ENCODE results near the gene DNASE1L1. TPM values are rescaled to one million over a fixed set of nuclear protein-coding genes. Genes with fewer than 3 reads are reported as not detected.

The DNASE1L1 gene
- total RNA-seq, 1 donor from 2014 or later: 16.6 TPM

GRCh38 chrX:154367474-154368308 is 41.4 kb downstream of the DNASE1L1 start:
- Histone ChIP-seq H3K36me3 (ENCODE audit: control insufficient read depth, insufficient read depth, low read length) (peaks cover 5% of the 10 kb centered on the region), H3K27me3 (ENCODE audit: control insufficient read depth, insufficient read depth, low read length) (no peaks in the 10 kb centered on the region), H3K4me3 (ENCODE audit: low read depth, low read length) (no peak overlapping the region)
- no peak for DNase-seq (ENCODE audit: low read depth)
- TF ChIP-seq CTCF (IDR thresholded peaks at IDR 0.05; ENCODE audit: insufficient read depth, low read length, poor library complexity, severe bottlenecking): no peak

DNA sequence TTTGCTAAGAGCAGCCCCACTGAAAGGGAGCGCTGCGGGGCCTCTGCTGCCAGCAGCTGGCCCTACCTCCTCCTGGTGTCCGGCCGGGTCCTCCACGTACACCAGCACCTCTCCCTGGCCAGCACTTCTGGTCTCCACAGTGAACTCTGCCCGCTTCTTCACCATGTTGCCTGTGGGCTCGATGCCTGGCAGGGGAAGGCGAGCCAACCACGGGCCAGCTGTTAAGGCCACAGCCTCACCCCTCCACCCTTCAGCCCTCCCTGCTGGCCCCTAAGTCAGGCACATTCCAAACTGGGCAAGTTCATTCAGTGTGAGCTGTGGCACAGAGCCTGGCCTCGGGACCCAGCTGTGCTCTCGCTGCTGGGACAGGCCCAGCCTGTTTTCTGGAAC is 42.4 kb downstream of the DNASE1L1 start:
- H3K27me3 ChIP-seq (ENCODE audit: control insufficient read depth, insufficient read depth, low read length): no peaks in the 10 kb centered on the region
- H3K4me3 ChIP-seq (ENCODE audit: low read depth, low read length): no peak overlapping the region
- no peak for DNase-seq (ENCODE audit: low read depth)
- TF ChIP-seq CTCF (IDR thresholded peaks at IDR 0.05; ENCODE audit: insufficient read depth, low read length, poor library complexity, severe bottlenecking): no peak
- H3K36me3 ChIP-seq (ENCODE audit: control insufficient read depth, insufficient read depth, low read length): peaks cover 5% of the 10 kb centered on the region

DNA sequence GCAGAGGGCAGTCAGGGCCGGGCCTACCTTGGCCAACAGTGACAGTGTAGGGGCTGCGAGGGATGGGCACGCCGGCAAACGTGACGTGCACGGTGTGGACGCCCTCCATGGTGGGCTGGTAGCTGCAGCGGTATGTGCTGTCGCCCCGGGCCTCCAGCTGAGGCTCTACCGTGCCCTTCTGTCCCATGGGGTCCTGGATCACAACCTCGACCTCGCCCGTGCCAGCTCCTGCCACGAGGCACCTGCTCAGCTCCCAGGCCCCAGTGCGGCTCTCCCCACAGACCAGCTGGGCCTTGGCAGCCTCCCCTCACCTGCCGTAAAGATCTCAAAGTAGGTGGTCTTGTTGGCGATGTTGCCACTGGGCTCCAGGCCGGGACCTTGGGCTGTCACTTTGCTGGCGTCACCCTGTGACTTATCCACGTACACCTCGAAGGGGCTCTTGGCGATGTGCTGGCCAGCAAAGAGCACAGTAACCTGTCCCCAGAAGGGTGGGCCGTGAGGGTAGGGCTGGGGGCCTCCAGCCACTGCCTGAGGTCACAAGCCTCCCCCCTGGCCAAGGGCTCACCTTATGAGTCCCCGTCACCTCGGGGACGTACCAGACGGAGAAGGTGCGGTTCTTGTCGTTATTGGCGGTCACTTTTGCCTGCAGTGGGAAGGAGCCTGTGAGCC is 42.9 kb downstream of the DNASE1L1 start:
- TF ChIP-seq CTCF (IDR thresholded peaks at IDR 0.05; ENCODE audit: insufficient read depth, low read length, poor library complexity, severe bottlenecking): no peak
- H3K36me3 ChIP-seq (ENCODE audit: control insufficient read depth, insufficient read depth, low read length): peaks cover 5% of the 10 kb centered on the region
- no peak for DNase-seq (ENCODE audit: low read depth)
- no peak overlapping the region for H3K4me3 ChIP-seq (ENCODE audit: low read depth, low read length)
- no peaks in the 10 kb centered on the region for H3K27me3 ChIP-seq (ENCODE audit: control insufficient read depth, insufficient read depth, low read length)

DNA sequence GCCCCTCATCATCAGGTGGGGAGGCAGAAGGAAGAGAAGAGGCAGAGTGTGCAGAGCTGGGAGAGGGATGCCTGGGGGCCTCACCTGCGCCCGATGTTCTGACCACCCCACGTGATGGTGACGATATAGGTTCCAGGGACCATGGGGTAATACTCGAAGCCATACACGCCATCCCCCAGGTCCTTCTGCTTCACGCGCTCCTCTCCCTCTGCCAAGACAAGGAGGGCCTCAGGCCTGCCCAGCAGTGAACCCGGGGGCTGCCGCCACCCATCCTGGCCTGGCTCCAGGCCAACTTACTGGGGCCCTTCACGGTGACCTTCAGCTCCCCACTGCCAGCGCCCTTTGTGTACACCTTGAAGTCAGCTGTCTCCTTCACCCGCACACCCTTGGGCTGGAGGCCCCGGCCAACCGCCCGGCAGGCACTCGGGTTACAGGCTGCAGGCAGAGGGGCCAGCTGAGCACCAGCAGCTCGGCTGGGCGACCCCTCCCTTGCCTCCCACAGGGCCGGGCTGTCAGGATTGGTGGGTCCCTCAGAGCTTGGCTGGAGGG is 43.9 kb downstream of the DNASE1L1 start:
- no peak for TF ChIP-seq CTCF (IDR thresholded peaks at IDR 0.05; ENCODE audit: insufficient read depth, low read length, poor library complexity, severe bottlenecking)
- H3K4me3 ChIP-seq (ENCODE audit: low read depth, low read length): no peak overlapping the region
- H3K36me3 ChIP-seq (ENCODE audit: control insufficient read depth, insufficient read depth, low read length): peaks cover 5% of the 10 kb centered on the region
- H3K27me3 ChIP-seq (ENCODE audit: control insufficient read depth, insufficient read depth, low read length): no peaks in the 10 kb centered on the region
- DNase-seq (ENCODE audit: low read depth): no peak

GRCh38 chrX:154363706-154364439 is 45.2 kb downstream of the DNASE1L1 start:
- peaks cover 6% of the 10 kb centered on the region for H3K36me3 ChIP-seq (ENCODE audit: control insufficient read depth, insufficient read depth, low read length)
- DNase-seq (ENCODE audit: low read depth): no peak
- no peaks in the 10 kb centered on the region for H3K27me3 ChIP-seq (ENCODE audit: control insufficient read depth, insufficient read depth, low read length)
- no peak overlapping the region for H3K4me3 ChIP-seq (ENCODE audit: low read depth, low read length)
- TF ChIP-seq CTCF (IDR thresholded peaks at IDR 0.05; ENCODE audit: insufficient read depth, low read length, poor library complexity, severe bottlenecking): no peak
